Ovary (tissue), 9 donors: ENCODE data around the gene SPATA21. TPM values are rescaled to one million over a fixed set of nuclear protein-coding genes. Genes with fewer than 3 reads are reported as not detected.

Source experiments
- DNase-seq, 5 donors: peaks; one replicate each; pipeline ENCODE4 v3.0.0-alpha.2; 2019 to 2020
- H3K27ac ChIP-seq, 2 donors: fragments of 200-600 bp; one replicate each; pipeline versions ENCODE4 v1.5.1 to v1.8.0; 2019 to 2022
- H3K27me3 ChIP-seq: fragments of 200-600 bp; one replicate; pipeline ENCODE4 v1.8.0; 2022
- H3K36me3 ChIP-seq: fragments of 200-600 bp; sonication (generic); one replicate; pipeline ENCODE4 v1.5.1; 2019
- H3K4me1 ChIP-seq: one replicate; pipeline ENCODE4 v1.8.1; 2013; ENCODE audit warnings: mild to moderate bottlenecking, moderate library complexity; ENCODE audit not compliant: insufficient read depth
- H3K4me3 ChIP-seq: fragments of 200-600 bp; sonication (generic); one replicate; pipeline ENCODE4 v1.5.1; 2017
- H3K9me3 ChIP-seq, 2 donors: fragments of 200-600 bp in 1 of 2; sonication (generic) in 1 of 2; one replicate each; pipeline versions ENCODE4 v1.5.1 to v1.8.1; 2013 to 2019; ENCODE audit warnings: mild to moderate bottlenecking in 1 of 2, moderate library complexity in 1 of 2
- EP300 ChIP-seq: sonication (generic); formaldehyde crosslinking; IDR thresholded peaks from one replicate; pipeline ENCODE4 v1.6.1; 2017; ENCODE audit warnings: antibody characterized with exemption
- POLR2A ChIP-seq: fragments of 450-650 bp; IDR thresholded peaks from one replicate; pipeline ENCODE4 v1.6.1; 2017; ENCODE audit warnings: antibody characterized with exemption, mild to moderate bottlenecking, moderate library complexity
- WGBS, 3 donors: extraction: QIAGEN DNeasy Blood & Tissue Kit in 1 of 3; methylation state at CpG; one replicate each; pipeline versions ENCODE4 v1.1.5 to v1.1.7; 2013 to 2017; 5-methylcytosine and 5-hydroxymethylcytosine counted together
- intact Hi-C, 4 donors: fragments of 100-400 bp; cut with DNase I; formaldehyde crosslinking; loops; one replicate each; pipeline versions ENCODE4 v1.11.0 to v1.15.1; 2022 to 2023
- polyA plus RNA-seq, 2 donors: library from polyadenylated mRNA; stranded (reverse); fragments of 200-250 nt in 1 of 2; fragments of 350-450 nt in 1 of 2; fragmentation: Illumina TruSeq in 1 of 2; extraction: RNeasy Lipid Tissue Mini Kit (QIAGEN cat#74804) in 1 of 2; gene quantifications; one replicate each; pipeline ENCODE4 v1.2.3, GENCODE V29; 2013 to 2014
- total RNA-seq, 7 donors: library from RNA; depleted of rRNA in 2 of 7; stranded (reverse); fragments of >200 nt in 2 of 7; fragmentation: NEBNext Ultra II Directional in 3 of 7; extraction: Animal tissue kit (Norgen Biotek cat#: 25700) in 3 of 7; gene quantifications; one replicate each; pipeline versions ENCODE4 v1.1.0 to v1.2.4, GENCODE V29; 2016 to 2023
- TF ChIP-seq, protein P1 (sequence below), 3 donors: fragments of 450-650 bp in 2 of 3; fragments of 200-600 bp in 1 of 3; IDR thresholded peaks; one replicate each; pipeline versions ENCODE4 v1.5.1 to v1.8.0; 2016 to 2022; ENCODE audit warnings: antibody characterized with exemption in 3 of 3, mild to moderate bottlenecking in 1 of 3
- donor health status: DM: no; HTN: no; CAD: no; lungs with moderate emphysema.
- donor health status: DM: no; HTN: no; CAD: no.
- donor health status: Bipolar disorder and iron deficiency.
- donor health status: DM: yes; HTN: yes; CAD: no.
- donor health status: DM: no; HTN: no; CAD: no.
- donor health status: DM: yes; HTN: yes; CAD: no.

Gene SPATA21
- total and polyA plus RNA-seq, 9 donors, result 0.17 TPM; not detected in 8

DNA sequence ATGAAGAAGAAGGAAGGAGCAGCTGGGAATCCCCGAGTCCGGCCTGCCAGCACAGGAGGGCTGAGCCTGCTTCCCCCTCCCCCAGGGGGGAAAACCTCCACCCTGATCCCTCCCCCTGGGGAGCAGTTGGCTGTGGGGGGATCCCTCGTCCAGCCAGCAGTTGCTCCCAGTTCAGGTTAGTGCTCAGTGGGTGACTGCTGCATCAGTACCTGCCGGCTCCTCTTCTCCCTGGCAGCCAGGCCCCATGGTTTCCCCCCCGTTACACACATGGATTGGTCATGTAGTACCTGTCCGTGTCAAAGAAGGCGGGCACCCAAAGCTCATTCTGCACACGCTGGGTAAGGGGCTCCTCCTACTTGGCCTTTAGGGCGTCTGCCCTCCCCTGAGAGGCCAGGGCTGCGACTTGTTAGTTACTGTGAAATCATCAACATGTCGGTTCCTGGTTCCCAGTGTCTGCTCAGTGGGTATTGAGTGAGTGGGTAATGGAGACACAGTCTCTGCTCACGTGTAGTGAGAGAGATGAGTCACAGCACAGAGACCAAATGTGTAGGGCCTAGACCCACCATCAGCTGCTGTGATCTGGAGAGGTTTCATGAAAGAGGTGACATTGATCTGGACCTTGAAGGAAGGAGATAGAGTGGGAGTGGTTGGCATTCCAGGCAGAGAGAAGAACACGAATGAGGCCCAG, 14.8 kb upstream of the SPATA21 start:
- DNase-seq, result no peak
- Histone ChIP-seq H3K27ac (no peak overlapping the region), H3K27me3 (no peaks in the 10 kb centered on the region), H3K36me3 (no peaks in the 10 kb centered on the region), H3K4me1 (peaks cover 4% of the 10 kb centered on the region), H3K4me3 (no peak overlapping the region), H3K9me3 (no peaks in the 10 kb centered on the region)
- TF ChIP-seq POLR2A, result no peak
- TF ChIP-seq, protein P1, sequence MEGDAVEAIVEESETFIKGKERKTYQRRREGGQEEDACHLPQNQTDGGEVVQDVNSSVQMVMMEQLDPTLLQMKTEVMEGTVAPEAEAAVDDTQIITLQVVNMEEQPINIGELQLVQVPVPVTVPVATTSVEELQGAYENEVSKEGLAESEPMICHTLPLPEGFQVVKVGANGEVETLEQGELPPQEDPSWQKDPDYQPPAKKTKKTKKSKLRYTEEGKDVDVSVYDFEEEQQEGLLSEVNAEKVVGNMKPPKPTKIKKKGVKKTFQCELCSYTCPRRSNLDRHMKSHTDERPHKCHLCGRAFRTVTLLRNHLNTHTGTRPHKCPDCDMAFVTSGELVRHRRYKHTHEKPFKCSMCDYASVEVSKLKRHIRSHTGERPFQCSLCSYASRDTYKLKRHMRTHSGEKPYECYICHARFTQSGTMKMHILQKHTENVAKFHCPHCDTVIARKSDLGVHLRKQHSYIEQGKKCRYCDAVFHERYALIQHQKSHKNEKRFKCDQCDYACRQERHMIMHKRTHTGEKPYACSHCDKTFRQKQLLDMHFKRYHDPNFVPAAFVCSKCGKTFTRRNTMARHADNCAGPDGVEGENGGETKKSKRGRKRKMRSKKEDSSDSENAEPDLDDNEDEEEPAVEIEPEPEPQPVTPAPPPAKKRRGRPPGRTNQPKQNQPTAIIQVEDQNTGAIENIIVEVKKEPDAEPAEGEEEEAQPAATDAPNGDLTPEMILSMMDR (IDR thresholded peaks at IDR 0.05), result no peak
- TF ChIP-seq EP300, result no peak
- WGBS, 3 donors, result 74 to 81% (median 78%) methylated on average over 13 of the region's 13 CpGs
- intact Hi-C loops, result no loop called here

DNA sequence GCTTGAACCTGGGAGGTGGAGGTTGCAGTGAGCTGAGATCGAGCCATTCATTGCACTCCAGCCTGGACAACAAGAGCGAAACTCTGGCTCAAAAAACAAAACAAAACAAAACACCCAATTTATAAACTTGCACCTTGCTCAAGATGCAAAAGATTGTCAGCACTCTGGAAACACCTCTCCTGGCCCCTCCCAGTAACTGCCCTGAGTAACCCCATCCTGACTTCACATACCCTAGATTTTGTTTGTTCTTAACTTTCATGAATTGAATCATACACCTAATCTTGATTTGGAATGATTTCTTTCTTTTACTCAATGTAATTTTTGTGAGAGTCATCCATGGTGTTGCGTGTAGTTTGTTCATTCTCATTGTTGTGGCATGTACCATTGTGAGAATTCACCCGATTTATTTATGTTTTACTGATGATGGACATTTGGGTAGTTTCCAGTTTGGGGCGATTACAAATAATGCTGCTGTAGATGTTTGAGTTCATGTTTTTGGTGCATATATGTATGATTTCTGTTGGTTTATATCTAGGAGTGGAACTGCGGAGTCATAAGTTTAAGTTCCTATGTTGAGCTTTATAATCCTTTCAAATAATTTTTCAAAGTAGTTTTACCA, 13.7 kb upstream of the SPATA21 start:
- Histone ChIP-seq H3K9me3 (no peaks in the 10 kb centered on the region), H3K27me3 (no peaks in the 10 kb centered on the region), H3K36me3 (no peaks in the 10 kb centered on the region), H3K4me3 (no peak overlapping the region), H3K4me1 (no peaks in the 10 kb centered on the region), H3K27ac (no peak overlapping the region)
- 78 to 84% (median 82%) methylated on average over 6 of the region's 6 CpGs for WGBS, 3 donors
- no peak for DNase-seq
- intact Hi-C loops, result no loop called here
- TF ChIP-seq POLR2A, result no peak
- no peak for TF ChIP-seq EP300
- TF ChIP-seq, protein P1 (IDR thresholded peaks at IDR 0.05), result no peak

DNA sequence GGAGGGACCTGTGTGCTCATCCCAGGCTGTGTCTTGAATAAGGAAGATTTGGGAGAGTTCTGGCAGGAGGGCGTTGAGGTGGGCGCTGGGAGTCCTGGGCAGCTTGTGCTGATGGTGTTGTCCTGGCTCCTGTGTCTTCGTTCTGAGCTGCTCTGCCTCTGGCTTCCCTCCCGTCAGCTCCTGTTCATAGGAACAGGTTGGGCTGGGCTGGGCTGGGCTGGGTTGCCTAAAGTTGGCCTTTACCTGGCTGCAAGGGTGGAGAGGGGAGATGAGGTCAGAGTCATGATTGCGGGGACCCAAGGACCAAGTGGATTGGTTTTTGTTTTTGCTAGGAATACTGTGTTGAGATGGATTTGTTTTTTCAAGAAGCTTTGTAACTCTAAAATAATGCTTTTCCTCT, 12.4 kb upstream of the SPATA21 start:
- no peaks in the 10 kb centered on the region for H3K9me3 ChIP-seq
- no peak overlapping the region for H3K27ac ChIP-seq
- 85 to 88% (median 86%) methylated on average over 5 of the region's 5 CpGs for WGBS, 3 donors
- peak in 1 of 5 donors; percentile 11 for DNase-seq
- H3K4me1 ChIP-seq, result no peaks in the 10 kb centered on the region
- no peak for TF ChIP-seq EP300
- TF ChIP-seq POLR2A, result no peak
- TF ChIP-seq, protein P1 (IDR thresholded peaks at IDR 0.05), result no peak
- intact Hi-C loops, result loop anchor here in 1 of 4 donors (10.0 kb wide), 1 partner anchor 45 kb away; no protein-coding TSS in a partner anchor
- no peaks in the 10 kb centered on the region for H3K27me3 ChIP-seq
- no peak overlapping the region for H3K4me3 ChIP-seq
- no peaks in the 10 kb centered on the region for H3K36me3 ChIP-seq

DNA sequence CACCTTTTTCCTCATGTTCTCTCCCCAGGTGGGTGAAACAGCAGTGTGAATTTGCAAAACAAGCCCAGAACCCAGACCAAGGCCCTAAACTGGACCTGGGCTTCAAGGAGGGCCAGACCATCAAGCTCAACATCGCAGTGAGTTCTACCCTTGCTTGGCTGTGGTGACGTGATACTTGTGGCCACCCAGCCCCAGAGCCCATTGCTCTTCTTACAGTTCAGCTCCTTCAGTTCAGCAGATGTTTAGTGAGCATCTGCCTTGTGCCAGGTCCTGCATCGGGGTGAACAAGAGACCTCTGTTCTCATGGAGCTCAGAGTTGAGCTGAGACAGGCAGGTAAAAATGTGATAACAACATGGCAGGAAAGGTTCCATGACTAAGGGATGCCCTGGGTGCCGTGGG, 11.8 kb upstream of the SPATA21 start:
- TF ChIP-seq, protein P1 (IDR thresholded peaks at IDR 0.05), result no peak
- TF ChIP-seq POLR2A (no peak), EP300 (no peak)
- H3K36me3 ChIP-seq, result no peaks in the 10 kb centered on the region
- 94 to 96% (median 94%) methylated on average over 4 of the region's 4 CpGs for WGBS, 3 donors
- no peak for DNase-seq
- H3K4me3 ChIP-seq, result no peak overlapping the region
- H3K27ac ChIP-seq, result no peak overlapping the region
- no peaks in the 10 kb centered on the region for H3K9me3 ChIP-seq
- intact Hi-C loops, result loop anchor here in 1 of 4 donors (10.0 kb wide), 1 partner anchor 46 kb away; no protein-coding TSS in a partner anchor
- no peaks in the 10 kb centered on the region for H3K27me3 ChIP-seq
- no peaks in the 10 kb centered on the region for H3K4me1 ChIP-seq
